HCEC 1CT (cell line): ENCODE results near the gene MXRA5.
"Not testable (repeated sequence)": the region's sequence is repeated elsewhere in the genome, so short reads cannot be mapped to it uniquely, and the experiment has no call there.

ENCODE experiments used
- DNase-seq: peaks from one replicate; pipeline ENCODE4 v3.0.0-alpha.2; 2017

The MXRA5 gene

DNA sequence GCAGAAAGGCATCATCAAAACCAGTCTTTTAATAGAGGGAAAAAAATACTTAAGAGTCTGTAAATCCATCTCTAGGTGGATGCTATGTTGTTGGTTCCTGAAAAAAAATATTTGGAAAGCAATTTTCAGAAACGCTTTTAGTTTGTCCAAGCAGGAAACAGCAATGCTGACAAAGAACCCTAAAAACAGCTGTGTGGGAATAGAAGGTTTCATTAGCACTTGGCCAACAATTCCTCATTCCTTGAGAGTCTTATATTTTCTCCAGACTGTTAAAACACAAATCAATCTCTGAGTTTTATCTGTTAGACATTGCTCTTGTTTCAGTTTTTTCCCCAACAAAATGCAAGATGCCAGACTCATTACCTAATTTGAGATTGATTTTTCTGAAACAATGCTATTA, 6.4 kb downstream of the MXRA5 start:
- DNase-seq = no peak

DNA sequence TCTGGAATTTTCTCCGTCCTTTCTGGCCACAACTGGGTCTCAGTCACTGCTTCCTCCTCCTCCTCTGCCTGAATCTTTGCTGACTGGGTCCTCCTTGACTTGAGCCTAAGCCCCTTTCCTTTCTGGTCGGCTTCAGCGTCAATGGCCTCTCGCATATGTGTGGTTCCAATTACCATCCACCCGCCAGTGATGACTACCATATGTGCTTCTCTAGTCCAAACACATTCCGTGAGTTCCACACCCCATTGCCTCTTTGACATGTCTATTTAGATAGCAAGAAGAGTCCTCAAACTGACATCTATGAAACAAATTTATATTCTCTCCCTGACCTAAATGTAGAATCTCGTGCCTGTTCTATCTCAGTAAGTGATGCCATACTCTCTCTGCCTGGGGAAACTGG, 19.8 kb downstream of the MXRA5 start:
- DNase-seq = no peak

DNA sequence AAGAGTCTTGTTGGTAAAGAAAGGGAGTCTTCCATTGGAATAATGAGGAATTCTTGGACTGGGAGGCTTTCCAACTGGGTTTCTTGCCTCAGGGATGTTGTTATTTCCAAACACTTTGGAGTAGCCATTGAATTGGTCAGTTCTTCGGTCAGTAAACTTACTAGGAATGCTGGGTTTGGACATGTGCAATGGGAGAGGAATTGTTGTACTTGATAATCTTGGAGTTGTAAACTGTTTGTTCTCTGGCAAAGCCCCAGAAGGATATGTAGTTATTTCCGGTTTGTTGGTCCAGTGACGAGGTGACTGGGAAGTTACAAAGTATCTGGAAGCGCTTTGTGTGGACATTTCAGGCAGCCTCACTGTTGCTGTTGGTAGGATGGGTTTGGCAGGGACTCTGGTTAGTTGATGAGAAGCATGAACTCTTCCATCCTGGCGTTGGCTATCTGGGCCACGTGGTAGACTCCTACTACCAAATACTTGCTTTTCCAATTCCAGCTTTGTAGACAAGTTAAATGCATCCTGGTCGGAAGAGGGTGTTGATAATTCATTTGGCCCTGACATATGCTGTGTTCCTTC, 25.9 kb downstream of the MXRA5 start:
- DNase-seq = no peak

DNA sequence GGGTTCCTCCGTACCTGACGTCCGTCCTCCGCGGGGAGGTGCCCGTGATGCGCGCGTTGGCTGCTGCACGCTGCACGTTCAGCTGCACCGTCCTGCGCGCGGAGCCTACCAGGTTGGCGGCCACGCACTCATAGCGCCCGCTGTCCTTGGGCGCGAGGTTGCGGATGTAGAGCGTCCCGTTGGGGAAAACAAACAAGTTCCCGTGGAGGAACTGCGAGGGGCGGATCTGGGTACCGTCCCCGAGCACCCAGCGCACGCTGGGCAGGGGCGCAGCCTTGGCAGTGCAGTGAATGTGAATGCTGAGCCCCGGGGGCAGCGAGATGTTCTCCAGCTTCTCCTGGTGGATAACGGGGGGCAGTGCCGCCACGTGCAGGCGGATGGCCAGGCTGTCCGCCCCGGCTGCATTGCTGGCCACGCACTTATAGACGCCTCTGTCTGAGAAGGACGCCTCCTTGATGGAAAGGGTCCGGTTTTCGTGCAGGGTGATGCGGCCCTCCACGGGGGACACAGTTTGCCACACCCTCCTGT, 29.2 kb downstream of the MXRA5 start:
- no peak for DNase-seq

DNA sequence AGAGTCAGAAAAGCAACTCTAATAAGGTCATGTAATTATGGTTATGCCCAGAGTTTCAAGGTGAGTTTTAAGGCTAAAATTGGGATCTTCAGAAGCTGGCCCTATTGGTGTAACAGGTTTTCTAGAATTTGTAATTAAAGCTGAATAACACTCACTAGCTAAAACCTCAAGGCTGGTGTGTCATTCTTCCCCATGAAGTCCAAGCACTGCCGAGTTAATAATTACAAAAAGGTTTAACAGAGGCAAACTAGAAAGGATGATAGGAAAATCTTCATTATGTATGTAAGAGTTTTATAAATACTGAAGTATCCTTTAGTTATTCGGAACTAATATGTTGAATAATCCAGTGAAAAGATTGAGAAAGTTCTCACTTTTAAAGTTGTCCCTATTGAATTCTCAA, 34.3 kb downstream of the MXRA5 start:
- no peak for DNase-seq

DNA sequence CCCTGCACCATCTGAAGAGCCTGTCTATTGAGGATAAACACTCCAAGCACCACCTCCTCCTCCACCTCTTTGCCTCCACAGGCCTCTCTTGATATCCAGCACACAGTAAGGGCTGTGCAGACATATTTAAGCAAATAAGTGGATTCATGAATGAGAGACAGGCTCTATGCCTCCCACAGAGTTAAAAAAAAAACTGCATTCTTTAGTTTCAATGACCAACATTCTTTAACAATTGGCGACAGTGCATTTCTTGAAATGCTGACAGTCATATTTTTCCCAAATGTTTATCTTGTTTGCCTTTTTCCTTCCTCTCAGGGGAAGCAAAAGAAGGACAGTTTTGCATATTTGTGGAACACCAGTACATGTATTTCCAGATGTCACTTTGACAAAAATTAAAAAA, 38.6 kb downstream of the MXRA5 start:
- no peak for DNase-seq

DNA sequence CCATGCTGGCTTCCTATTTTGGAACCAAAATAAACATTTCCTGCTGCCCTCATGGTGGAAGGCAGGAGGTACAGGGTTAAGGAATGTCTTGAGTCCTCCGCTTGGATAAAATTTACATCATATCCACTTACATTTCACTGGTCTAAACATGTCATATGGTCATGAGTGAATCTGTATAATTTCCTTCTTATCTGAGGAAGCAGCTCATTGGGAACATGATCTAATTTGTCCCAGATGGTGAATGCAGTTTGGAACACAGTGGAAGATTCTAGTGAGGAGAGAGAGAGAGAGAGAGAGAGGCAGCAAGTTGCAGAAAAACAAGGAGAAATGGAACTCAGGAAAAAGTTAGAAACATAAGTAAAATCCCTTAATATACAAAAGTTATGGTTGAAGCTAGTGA, 46.8 kb downstream of the MXRA5 start:
- DNase-seq = no peak

DNA sequence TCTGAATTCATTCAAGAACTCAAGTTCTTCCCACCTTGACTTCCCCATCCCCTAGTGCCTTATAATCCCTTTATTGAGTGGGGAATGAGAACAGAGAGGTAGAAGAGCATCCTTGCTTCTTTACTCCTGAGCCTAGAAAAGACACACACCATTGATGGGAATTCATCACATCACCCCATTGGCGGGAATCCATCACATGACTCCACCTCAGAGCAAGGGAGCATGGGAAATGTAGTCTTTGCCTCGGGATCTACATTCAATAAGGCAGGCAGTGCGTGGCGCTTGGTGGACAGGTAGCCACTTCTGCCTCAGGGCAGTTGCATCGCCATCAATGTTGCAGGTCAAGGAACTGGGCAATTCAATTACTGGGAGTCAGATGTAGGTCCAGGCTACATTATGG, 50.7 kb downstream of the MXRA5 start:
- no peak for DNase-seq

DNA sequence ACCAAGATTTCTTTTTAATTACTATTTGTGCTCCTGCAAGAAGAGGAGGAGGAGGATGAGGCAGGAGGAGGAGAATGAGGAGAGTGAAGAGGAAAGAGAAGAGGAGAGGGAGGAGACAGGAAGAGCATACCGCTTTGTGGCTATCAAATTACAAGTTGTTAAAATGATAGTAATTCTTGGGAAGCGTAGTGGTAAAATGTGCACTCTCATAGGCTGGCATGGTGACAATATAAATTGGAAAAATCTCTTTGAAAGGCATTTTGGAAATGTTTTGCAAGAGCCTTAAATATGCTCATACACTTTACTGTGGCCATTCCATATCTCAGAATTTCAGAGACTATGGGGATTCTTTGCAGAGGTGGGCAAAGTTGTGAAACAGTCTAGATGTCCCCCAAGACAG, 53.2 kb downstream of the MXRA5 start:
- DNase-seq = no peak

DNA sequence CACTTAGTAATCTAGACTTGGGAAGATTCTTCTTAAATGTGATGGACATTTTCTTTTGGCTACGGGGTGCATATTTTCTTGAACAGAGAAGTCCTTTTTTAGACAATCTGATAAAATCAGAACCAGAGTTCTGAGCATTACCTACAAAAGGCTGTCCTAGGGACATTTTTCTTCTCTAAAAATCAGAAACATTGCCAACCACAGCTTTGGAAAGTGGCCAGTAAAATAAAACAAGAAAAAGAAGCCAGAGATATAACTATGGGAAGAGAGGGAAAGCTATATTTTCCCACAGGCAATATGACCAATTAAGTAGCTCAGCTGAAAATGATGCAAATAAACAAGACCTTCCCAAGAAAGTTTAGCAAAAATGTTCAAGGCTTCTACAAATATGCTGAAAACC, 55.9 kb downstream of the MXRA5 start:
- no peak for DNase-seq

DNA sequence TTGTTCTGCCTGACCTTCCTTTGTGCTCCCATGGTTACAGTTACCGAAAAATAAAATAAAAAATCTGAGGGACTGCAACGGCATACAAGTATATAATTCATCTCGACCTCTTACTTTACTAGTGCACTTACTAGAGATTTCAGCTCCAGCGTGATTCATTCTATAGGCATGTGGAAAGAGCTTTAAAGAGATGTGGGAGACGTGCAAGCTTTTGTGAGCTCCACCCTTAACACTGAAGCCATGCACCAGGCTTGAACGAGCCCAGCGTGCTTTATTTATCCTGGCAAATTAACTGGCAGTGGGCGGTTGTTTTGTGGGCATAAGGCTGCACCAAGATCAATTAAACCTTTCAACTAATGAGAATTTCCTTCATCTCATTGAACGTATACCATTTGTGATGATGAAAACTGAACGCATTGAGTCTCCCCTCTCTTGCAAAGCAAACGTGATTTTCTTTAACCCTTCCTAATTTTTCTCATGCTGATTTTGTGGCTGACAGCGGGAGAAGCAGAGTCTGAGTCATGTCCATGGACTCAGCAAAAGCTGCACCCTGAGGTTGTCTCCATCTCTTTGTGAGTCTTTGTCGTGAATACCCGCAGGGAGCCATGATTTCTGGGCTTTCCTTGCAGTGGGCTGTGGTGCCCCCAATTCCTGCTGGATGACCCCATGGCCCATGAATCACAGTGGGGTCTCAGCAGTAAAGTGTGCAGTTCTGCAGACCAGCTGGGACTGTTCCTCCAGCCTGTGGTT, 60.1 kb downstream of the MXRA5 start:
- peak; percentile 71 for DNase-seq

DNA sequence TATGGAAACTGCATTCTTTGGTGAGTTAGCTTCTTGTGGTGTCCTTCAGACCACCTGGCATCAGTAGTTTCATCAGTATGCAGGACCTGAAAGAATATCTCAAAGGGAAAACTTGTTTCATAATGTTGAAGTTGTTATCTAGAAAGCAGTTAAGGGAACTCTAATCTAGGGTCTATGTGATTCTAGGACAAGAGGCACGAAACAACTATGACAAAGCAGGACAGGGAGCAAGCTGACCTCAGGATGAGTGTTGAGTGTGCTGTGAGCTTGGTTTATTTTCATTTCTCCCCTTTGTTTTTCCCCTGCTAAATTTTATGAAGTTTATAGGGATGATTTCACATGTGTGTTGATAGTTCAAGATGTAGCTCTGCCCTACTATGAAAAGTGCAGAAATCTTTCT, 65.7 kb downstream of the MXRA5 start:
- no peak for DNase-seq

DNA sequence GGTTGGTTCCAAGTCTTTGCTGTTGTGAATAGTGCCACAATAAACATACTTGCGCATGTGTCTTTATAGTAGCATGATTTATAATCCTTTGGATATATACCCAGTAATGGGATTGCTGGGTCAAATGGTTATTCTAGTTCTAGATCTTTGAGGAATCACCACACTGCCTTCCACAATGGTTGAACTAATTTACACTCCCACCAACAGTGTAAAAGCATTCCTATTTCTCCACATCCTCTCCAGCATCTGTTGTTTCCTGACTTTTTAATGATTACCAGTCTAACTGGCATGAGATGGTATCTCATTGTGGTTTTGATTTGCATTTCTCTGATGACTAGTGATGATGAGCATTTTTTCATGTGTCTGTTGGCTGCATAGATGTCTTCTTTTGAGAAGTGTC, 72.8 kb downstream of the MXRA5 start:
- DNase-seq = not testable (repeated sequence)

DNA sequence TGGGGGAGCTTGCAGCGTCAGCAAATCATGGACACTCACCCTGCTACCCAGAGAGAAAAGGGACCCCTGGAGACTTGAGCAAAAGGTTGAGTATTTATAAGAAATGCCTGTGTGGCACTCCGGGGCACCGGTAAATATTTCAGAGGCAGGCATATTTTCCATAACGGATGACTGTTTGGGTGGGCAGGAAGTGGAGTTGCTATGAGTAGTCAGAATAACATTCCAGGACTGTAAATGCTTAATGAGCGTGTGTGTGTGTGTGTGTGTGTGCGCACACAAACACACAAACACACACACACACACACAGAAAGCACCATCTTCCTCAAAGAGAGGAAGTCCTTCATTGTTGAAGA, 74.6 kb downstream of the MXRA5 start:
- peak; percentile 82 for DNase-seq

DNA sequence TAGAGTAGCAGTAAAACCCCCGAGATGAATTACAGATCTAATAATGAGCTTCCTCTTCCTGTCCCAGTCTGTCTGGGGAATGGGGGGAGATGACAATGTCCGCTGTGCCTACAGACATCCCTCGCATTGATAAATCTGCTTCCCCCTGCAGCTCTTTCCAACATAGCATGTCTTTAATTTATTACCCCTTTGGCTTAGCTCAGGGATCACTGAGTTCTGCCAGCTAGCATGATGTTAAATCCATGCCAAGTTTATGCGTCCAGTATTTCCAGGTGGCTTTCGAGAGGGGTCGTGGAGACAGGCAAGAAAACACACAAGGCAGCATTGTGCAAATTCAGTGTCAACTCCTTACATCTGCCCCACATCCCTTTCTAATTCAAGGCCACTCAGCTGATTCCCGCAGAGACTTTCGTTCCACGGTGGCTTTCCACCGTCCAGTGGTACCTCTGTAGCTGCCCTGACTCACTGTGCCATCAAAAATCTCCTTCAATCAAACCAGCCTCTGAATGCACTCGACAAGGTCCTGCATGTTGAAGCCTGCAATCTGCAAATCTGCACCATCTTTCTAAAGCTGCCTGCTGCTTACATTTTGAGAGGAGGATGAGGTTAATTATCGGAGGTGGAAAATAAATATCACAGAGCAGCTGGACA, 75.1 kb downstream of the MXRA5 start:
- no peak for DNase-seq

DNA sequence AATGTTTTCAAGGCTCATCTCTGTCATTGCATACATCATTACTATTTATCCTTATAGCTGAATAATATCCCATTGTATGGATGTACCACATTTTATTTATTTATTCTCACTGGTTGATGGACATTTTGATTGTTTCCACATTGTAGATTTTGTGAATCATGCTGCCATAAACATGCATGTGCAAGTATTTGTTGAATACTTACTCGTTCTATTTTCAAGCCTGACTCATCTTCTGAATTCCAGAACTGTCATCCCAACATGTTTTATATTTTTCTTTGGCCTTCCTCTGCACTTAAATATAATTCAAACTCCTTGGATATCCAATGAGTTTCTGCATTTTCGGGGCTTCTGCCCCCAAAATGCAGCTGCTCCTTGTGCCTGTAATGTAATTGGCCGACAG, 77.6 kb downstream of the MXRA5 start:
- DNase-seq = peak; percentile 73

DNA sequence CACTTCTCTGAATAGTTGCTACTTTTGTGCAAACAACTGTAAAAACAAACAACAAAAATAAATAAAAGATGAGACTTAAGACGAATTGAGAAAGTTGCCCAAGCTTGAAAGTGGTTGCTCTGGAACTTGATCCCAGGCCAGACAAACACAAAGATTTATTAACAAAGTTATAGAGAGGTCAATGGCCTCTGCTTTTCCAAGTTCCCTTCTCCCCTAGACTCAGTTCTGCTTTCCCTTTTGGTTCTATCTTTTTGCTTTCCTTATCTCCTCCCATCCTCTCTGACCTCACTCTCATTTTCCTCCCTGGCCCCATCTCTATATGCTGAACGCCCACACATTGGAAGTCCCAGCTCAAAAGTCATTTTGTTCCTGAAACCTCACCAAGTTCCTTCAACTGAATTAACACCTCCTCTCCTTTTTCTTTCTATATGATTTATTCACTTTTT, 82.7 kb downstream of the MXRA5 start:
- DNase-seq = no peak

DNA sequence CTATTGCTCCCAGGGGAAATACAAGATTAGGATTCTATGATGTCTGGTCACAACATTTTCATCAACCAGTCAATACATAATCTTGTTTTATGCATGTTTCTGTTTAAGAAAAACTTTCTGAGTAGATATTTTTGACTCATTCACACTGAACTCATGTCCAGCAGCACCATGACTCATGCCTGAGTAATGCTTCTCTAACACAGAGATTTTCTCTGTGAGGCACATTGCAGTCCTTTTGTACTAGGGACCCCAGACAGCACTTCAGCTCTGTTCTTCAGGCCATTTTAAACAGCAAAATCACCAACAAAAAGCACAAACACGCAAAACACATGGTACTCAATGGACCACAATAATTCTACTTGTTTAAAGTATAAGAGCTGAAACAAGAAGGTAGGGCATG, 83.6 kb downstream of the MXRA5 start:
- DNase-seq = peak; percentile 76
